Stimulated activated CD8-positive, alpha-beta memory T cell treated with anti-CD3 and anti-CD28 coated beads, Interleukin-12 subunit alpha, Interleukin-12 subunit beta, amount 100 ng/mL, for 4 hours (primary cell): ENCODE measurements around the gene RNGTT.
"Not testable (repeated sequence)": the region's sequence is repeated elsewhere in the genome, so short reads cannot be mapped to it uniquely, and the experiment has no call there.

ENCODE experiments used
- DNase-seq: peaks from one replicate; pipeline ENCODE4 v3.0.0-alpha.2; 2020; ENCODE audit warnings: low read depth

RNGTT gene

DNA sequence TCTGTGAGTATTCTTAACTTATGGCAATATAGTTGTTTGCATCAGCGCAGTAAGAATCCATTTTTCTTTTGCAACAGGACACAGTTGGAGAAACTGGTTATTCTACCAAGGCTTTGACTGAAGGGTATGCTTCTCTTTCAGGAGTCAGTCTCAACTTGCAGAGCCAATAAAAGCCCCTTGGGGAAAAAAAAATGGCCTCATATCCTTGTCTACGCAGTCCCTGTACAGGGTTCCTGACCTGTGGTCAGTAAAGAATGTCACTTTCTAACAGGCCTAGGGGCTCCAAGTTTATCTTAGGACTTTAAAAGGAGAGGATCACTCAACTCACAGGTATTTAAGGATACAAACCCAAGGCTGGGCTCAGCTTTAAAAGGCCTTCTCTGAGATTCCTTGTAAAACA is 6.9 kb upstream of the RNGTT start:
- DNase-seq, result no peak

DNA sequence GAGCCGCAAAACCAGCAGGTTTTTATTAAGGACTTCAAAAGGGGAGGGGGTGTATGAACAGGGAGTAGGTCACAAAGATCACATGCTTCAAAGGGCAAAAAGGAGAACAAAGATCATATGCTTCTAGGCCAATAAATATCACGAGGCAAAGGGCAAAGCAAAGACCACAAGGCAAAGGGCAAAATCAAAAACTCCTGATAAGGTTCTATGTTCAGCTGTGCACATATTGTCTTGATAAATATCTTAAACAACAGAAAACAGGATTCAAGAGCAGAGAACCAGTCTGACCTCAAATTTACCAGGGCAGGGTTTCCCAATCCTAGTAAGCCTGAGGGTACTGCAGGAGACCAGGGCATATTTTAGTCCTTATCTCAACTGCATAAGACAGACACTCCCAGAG is 5.8 kb upstream of the RNGTT start:
- not testable (repeated sequence) for DNase-seq

- no peak for DNase-seq
These were observed 4.5 kb upstream of the RNGTT start for GRCh38 chr6:88967891-88968290.

DNA sequence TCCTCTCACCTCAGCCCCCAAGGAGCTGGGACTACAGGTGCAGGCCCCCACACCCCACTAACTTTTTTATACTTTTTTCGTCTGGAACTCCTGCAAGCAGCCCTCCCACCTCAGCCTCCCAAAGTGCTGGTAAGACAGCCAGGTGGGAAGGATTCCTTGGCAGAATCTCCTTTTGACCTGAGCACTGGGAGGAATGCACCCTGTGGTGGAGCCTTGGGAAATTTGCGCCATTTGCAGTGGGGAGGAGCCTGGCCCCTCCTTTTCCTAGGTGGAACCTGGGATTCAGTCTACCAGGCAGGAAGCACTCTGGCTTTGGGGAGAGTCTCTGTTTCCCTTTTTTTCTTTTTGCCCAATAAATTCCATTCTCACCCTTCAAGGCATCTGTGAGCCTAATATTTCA is 2.3 kb upstream of the RNGTT start:
- no peak for DNase-seq

GRCh38 chr6:88964509-88964908 is 1.1 kb upstream of the RNGTT start:
- DNase-seq, result no peak

GRCh38 chr6:88958842-88959241 is 4.6 kb downstream of the RNGTT start:
- no peak for DNase-seq

DNA sequence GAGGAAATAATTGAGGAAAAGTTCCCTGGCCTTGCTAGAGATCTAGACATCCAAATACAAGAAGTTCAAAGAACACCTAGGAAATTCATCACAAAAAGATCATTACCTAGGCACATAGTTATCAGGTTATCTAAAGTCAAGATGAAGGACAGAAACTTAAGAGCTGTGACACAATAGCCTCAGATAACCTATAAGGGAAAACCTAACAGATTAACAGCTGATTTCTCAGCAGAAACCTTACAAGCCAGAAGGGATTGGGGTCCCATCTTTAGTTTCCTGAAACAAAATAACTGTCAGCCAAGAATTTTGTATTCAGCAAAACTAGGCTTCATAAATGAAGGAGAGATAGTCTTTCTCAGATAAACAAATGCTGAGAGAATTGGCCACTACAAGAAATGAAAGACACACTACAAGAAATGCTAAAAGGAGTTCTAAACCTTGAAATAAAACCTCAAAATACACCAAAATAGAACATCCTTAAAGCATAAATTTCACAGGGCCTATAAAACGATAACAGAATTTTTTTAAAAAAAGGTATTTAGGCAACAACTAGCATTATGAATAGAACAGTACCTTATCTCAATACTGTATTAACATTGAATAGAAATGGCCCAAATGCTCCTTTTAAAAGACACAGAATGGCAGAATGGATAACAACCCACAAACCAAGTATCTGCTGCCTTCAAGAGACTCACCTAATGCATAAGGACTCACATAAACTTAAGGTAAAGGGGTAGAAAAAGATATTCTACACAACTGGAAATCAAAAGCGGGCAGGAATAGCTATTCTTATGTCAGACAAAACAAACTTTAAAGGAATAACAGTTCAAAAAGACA is 9.7 kb downstream of the RNGTT start:
- DNase-seq, result no peak

DNA sequence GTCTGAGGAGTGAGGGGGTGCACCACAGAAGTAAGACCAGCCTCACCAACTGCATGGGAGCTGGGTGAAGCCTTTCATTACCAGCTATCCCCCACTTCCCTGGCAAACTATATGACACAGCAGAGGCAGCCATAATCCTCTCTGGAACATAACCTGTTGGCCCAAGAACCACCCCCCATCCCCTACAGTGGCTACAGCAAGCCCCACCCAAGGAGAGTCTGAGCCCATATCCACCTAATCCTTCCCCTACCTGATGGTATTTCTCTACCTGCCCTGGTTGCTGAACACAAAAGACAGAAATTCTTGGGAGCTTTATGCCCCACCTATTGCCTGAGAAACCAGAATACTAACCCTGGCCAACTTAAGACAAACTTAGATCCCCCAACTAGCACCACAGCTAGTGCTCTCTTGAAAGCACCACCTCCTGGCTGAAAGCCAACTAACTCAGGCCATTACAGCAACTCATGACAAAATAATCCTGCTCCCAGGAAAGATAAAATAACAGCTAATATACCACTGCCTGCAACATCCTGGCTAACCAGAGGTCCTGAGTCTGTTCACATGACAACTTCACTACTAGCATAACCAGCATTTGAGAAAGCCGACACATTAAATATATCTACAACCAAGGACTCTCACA is 11.2 kb downstream of the RNGTT start:
- no peak for DNase-seq

DNA sequence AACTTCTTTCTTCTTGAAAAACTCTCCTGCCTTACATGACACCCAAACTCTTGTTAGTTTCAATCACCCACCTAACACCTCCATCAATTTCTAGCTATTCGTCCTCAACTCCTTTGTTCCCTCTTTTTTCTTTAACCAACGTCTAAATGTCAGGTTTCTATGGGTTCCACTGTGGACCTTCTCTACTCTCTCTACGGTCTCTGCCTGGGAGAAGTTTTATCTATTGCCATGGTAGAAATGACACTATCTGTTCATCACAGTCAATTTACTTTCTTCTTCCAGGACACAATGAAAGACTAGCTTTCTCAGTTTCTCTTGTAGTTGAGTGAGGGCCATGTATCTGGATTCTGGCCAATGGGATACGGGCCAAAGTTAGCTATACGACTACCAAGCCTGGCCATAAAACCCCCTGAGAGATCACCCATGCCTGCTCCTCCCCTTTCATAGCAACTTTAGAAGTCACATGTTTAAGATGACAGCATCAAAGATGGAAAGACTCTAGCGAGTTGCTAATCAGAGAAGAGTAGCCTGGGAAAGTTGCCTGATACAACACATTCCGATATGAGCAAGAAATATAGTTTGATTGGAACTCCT is 17.9 kb downstream of the RNGTT start:
- no peak for DNase-seq

- no peak for DNase-seq
These were observed 29.9 kb downstream of the RNGTT start for GRCh38 chr6:88933521-88933920.

- not testable (repeated sequence) for DNase-seq
These were observed 31.4 kb downstream of the RNGTT start for GRCh38 chr6:88932019-88932418.

GRCh38 chr6:88922775-88923548 is 40.5 kb downstream of the RNGTT start:
- DNase-seq, result no peak

DNA sequence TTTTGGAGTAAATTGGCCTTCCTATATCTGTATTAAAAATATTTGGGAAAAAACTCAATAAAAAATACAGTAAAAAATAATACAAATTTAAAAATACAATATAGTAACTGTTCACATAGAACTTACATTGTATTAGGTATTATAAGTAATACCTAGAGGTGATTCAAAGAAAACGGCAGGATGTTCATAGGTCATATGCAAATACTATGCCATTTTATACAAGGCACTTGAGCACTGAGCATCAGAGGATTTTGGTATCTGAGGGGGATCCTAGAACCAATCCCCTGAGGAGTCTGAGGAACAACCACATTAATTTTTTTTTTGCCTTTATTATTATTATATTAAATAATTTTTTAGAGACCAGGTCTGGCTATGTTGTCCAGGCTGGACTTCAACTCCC is 41.7 kb downstream of the RNGTT start:
- DNase-seq, result no peak

DNA sequence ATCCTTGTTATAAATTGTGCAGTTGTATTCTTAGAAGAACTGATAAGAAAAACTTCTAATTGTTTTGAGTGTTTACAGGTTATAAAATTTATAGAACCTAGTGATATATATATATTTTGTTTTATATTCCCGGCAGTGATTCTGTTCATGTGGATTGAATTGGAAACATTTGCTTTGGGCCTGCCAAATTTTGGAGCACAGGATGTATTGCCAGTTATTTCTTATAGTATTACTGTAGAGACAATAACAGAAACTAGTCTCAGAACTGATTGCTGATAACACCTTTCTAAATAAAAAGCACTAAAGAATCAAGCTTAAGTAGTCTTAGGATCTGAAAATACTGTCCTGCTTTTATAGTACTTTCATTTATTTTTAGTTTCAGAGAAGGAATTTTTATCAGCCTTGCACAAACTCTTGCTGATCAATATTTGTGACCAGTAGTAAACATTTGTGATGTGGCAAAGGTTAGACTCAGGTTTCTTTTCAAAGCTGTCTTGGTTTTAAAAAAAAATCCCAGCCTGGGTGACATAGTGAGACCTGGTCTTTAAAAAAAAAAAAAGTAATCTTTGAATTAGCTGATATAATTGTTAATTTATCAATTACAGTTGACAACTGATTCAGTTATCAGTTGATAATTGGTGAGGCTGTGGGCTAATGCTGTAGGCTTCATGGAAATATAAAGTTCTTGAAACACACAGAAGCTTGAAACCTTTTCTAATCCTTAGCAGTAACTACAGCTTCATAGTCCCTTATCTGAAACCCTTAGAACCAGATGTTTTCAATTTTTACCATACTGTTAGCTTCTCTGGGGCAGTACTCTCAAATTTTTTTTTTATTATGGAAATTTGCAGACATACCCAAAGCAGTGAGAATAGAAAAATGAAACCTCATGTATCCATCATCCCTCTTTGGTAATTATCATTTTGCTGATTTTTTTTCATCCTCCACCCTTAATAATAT is 42.4 kb downstream of the RNGTT start:
- no peak for DNase-seq

- DNase-seq, result no peak
These were observed 43.3 kb downstream of the RNGTT start for GRCh38 chr6:88920088-88920487.

DNA sequence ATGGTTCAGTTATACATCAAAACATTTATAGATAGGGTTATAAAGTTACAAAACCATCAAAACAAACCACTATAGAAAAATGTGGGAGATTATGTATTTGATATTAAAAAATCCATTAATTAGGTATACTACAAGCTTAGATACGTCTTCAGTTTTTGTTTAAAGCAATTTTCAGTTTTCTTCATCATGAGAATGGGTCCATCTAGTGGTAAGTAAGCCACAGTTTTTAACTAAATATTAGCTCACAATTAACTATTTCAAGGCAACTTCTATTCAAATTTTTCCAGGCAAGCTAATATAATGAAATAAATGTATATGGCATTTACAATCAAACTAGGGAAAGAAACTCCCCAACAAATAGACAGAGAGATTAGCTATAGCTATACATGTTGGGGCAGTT is 44.4 kb downstream of the RNGTT start:
- DNase-seq, result no peak

- no peak for DNase-seq
These were observed 46.7 kb downstream of the RNGTT start for GRCh38 chr6:88916615-88917208.

DNA sequence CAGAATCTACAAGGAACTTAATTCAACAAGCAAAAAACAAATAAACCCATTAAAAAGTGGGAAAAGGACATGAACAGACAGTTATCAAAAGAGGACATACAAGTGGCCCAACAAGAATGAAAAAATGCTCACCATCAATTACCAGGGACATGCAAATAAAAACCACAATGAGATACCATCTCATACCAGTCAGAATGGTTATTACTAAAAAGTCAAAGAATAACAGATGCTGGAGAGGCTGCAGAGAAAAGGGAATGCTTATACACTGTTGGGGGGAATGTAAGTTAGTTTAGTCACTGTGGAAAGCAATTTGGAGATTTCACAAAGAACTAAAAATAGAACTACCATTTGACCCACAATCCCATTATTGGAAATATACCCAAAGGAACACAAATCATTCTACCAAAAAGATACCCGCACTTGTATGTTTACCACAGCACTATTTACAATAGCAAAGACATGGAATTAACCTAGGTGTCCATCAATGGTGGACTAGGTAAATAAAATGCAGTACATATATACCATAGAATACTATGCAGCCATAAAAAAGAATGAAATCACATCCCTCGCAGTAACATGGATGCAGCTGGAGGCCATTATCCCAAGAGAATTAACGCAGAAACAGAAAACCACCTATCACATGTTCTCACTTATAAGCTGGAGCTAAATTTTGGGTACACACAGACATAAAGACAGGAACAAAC is 48.4 kb downstream of the RNGTT start:
- DNase-seq, result no peak

GRCh38 chr6:88914180-88914579 is 49.2 kb downstream of the RNGTT start:
- DNase-seq, result no peak

GRCh38 chr6:88913471-88913870 is 49.9 kb downstream of the RNGTT start:
- no peak for DNase-seq
